ENCODE results near the gene TRIM28. TPM values are rescaled to one million over a fixed set of nuclear protein-coding genes. Genes with fewer than 3 reads are reported as not detected.

The TRIM28 gene
- total and polyA plus RNA-seq, 5 donors from 2014 or later = 34.5 to 379 (median 50.2) TPM

- Histone ChIP-seq H3K4me3 (ENCODE audit: low read depth, low read length) (no peak overlapping the region), H3K9me3 (ENCODE audit: control insufficient read depth in 2 of 2, low read length in 2 of 2) (no peaks in the 10 kb centered on the region), H3K27me3 (ENCODE audit: control insufficient read depth, insufficient read depth, low read length) (no peaks in the 10 kb centered on the region), H3K4me1 (ENCODE audit: control insufficient read depth, insufficient read depth, low read length, poor library complexity, severe bottlenecking) (peaks cover 54% of the 10 kb centered on the region), H3K27ac (ENCODE audit: insufficient read depth, low read length, poor library complexity, severe bottlenecking) (peak overlapping the region; percentile 61), H3K36me3 (ENCODE audit: control insufficient read depth, insufficient read depth, low read length) (peaks cover 4% of the 10 kb centered on the region)
- peaks cover 0 to 63% (median 34%) of the 10 kb centered on the region in 4 donors for H3K4me1 Mint-ChIP-seq
- peaks cover 0 to 6% (median 0%) of the 10 kb centered on the region in 7 donors for H3K9me3 Mint-ChIP-seq
- H3K27me3 Mint-ChIP-seq = no peaks in the 10 kb centered on the region
- peak overlapping the region in 2 of 3 donors; percentile 74 to 98 for H3K27ac Mint-ChIP-seq
- H3K36me3 Mint-ChIP-seq = peaks cover 5% of the 10 kb centered on the region
- peak overlapping the region; percentile 88 to 97 (median 96) for H3K4me3 Mint-ChIP-seq
- DNase-seq (no peak), ATAC-seq (ENCODE audit: low read depth in 2 of 2) (no peak)
Measured at GRCh38 chr19:58561373-58562121, 17.7 kb downstream of the TRIM28 start.

- Mint-ChIP-seq H3K27ac (peak overlapping the region in 2 of 3 donors; percentile 75 to 78), H3K36me3 (peaks cover 5% of the 10 kb centered on the region), H3K4me1 (peaks cover 0 to 55% (median 32%) of the 10 kb centered on the region in 4 donors), H3K4me3 (peak overlapping the region; percentile 89 to 97 (median 96)), H3K27me3 (no peaks in the 10 kb centered on the region), H3K9me3 (peaks cover 0 to 5% (median 0%) of the 10 kb centered on the region in 7 donors)
- Histone ChIP-seq H3K27me3 (ENCODE audit: control insufficient read depth, insufficient read depth, low read length) (no peaks in the 10 kb centered on the region), H3K9me3 (ENCODE audit: control insufficient read depth in 2 of 2, low read length in 2 of 2) (no peaks in the 10 kb centered on the region), H3K4me1 (ENCODE audit: control insufficient read depth, insufficient read depth, low read length, poor library complexity, severe bottlenecking) (peaks cover 46% of the 10 kb centered on the region), H3K36me3 (ENCODE audit: control insufficient read depth, insufficient read depth, low read length) (no peaks in the 10 kb centered on the region), H3K27ac (ENCODE audit: insufficient read depth, low read length, poor library complexity, severe bottlenecking) (peak overlapping the region; percentile 61), H3K4me3 (ENCODE audit: low read depth, low read length) (peak overlapping the region; percentile 41)
- ATAC-seq (ENCODE audit: low read depth in 2 of 2) = no peak
- peak in 2 of 3 donors; percentile 41 to 74 for DNase-seq
Measured at GRCh38 chr19:58562122-58563033, 18.5 kb downstream of the TRIM28 start.

DNA sequence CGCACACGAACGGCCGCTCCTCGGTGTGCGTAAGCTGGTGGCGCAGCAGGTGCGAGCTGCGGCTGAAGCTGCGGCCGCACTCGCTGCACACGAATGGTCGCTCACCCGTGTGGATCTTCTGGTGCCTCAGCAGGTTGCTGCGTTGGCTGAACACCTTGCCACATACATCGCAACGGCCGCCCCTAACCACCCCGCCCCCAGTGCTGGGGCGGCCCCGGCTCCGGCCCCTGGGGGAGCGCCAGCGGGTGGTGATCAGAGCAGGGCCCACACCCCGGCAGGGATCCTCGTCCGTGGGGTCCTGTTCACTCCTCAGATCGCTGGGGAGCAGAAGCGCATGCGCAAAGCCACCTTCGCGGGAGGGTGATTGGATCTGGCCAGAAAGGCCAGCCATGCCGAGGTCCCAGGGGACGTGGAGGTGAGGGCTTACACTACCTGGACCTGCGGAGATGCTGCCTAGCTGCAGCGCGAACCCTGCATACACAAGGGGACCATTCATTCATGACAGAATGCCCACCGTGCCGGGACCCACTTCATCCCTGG is 19.2 kb downstream of the TRIM28 start:
- Histone ChIP-seq H3K27ac (ENCODE audit: insufficient read depth, low read length, poor library complexity, severe bottlenecking) (no peak overlapping the region), H3K36me3 (ENCODE audit: control insufficient read depth, insufficient read depth, low read length) (no peaks in the 10 kb centered on the region), H3K27me3 (ENCODE audit: control insufficient read depth, insufficient read depth, low read length) (no peaks in the 10 kb centered on the region), H3K9me3 (ENCODE audit: control insufficient read depth in 2 of 2, low read length in 2 of 2) (no peaks in the 10 kb centered on the region), H3K4me3 (ENCODE audit: low read depth, low read length) (peak overlapping the region; percentile 41), H3K4me1 (ENCODE audit: control insufficient read depth, insufficient read depth, low read length, poor library complexity, severe bottlenecking) (peaks cover 39% of the 10 kb centered on the region)
- peaks cover 0 to 5% (median 0%) of the 10 kb centered on the region in 7 donors for H3K9me3 Mint-ChIP-seq
- peak overlapping the region; percentile 89 to 97 (median 96) for H3K4me3 Mint-ChIP-seq
- ATAC-seq (ENCODE audit: low read depth in 2 of 2) = no peak
- peaks cover 0 to 47% (median 27%) of the 10 kb centered on the region in 4 donors for H3K4me1 Mint-ChIP-seq
- peaks cover 7% of the 10 kb centered on the region for H3K36me3 Mint-ChIP-seq
- H3K27me3 Mint-ChIP-seq = no peaks in the 10 kb centered on the region
- no peak for DNase-seq
- peak overlapping the region in 2 of 3 donors; percentile 75 to 78 for H3K27ac Mint-ChIP-seq

DNA sequence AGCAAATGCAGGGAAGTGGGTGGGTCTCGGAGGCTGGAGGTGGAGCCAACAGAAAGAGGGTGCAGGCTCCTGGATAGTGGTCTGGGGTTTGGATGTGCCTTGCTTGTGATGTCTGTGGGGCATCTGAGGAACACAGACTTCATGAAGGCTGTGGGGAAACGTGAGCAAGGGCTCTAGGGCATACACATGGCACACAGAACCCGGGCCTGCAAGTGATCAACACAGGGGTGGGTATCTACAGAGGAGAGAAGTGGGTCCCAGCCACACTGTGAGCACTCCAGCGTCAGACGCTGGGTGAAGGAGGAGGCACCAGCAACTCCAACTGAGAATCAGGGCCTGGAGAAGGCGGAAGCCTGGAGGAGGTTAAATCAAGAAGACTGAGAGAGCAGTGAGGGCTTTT is 20.0 kb downstream of the TRIM28 start:
- H3K27ac Mint-ChIP-seq = peak overlapping the region in 1 of 3 donors; percentile 64

GRCh38 chr19:58566989-58567388 is 23.1 kb downstream of the TRIM28 start:
- H3K4me3 ChIP-seq (ENCODE audit: low read depth, low read length) = no peak overlapping the region
- Mint-ChIP-seq H3K27ac (no peak overlapping the region), H3K4me1 (peaks cover 0 to 25% (median 15%) of the 10 kb centered on the region in 4 donors), H3K9me3 (peaks cover 0 to 5% (median 0%) of the 10 kb centered on the region in 7 donors), H3K27me3 (no peaks in the 10 kb centered on the region), H3K4me3 (no peak overlapping the region), H3K36me3 (peaks cover 8% of the 10 kb centered on the region)
- no peak overlapping the region for H3K27ac ChIP-seq (ENCODE audit: insufficient read depth, low read length, poor library complexity, severe bottlenecking)
- no peaks in the 10 kb centered on the region for H3K36me3 ChIP-seq (ENCODE audit: control insufficient read depth, insufficient read depth, low read length)
- DNase-seq = no peak
- ATAC-seq (ENCODE audit: low read depth in 2 of 2) = no peak
- H3K27me3 ChIP-seq (ENCODE audit: control insufficient read depth, insufficient read depth, low read length) = no peaks in the 10 kb centered on the region
- peaks cover 22% of the 10 kb centered on the region for H3K4me1 ChIP-seq (ENCODE audit: control insufficient read depth, insufficient read depth, low read length, poor library complexity, severe bottlenecking)
- no peaks in the 10 kb centered on the region for H3K9me3 ChIP-seq (ENCODE audit: control insufficient read depth in 2 of 2, low read length in 2 of 2)

More for the DNA sequence above, 20.0 kb downstream of the TRIM28 start:
- peaks cover 39% of the 10 kb centered on the region for H3K4me1 ChIP-seq (ENCODE audit: control insufficient read depth, insufficient read depth, low read length, poor library complexity, severe bottlenecking)
- no peak overlapping the region for H3K4me3 ChIP-seq (ENCODE audit: low read depth, low read length)
- no peaks in the 10 kb centered on the region for H3K27me3 Mint-ChIP-seq
- no peak for DNase-seq
- H3K27me3 ChIP-seq (ENCODE audit: control insufficient read depth, insufficient read depth, low read length) = no peaks in the 10 kb centered on the region
- no peaks in the 10 kb centered on the region for H3K36me3 ChIP-seq (ENCODE audit: control insufficient read depth, insufficient read depth, low read length)
- H3K27ac ChIP-seq (ENCODE audit: insufficient read depth, low read length, poor library complexity, severe bottlenecking) = no peak overlapping the region
- peaks cover 0 to 5% (median 0%) of the 10 kb centered on the region in 7 donors for H3K9me3 Mint-ChIP-seq
- H3K9me3 ChIP-seq (ENCODE audit: control insufficient read depth in 2 of 2, low read length in 2 of 2) = no peaks in the 10 kb centered on the region
- peaks cover 11% of the 10 kb centered on the region for H3K36me3 Mint-ChIP-seq
- ATAC-seq (ENCODE audit: low read depth in 2 of 2) = no peak
- H3K4me3 Mint-ChIP-seq = peak overlapping the region; percentile 62 to 97 (median 80)
- H3K4me1 Mint-ChIP-seq = peaks cover 0 to 47% (median 25%) of the 10 kb centered on the region in 4 donors

- Histone ChIP-seq H3K4me1 (ENCODE audit: control insufficient read depth, insufficient read depth, low read length, poor library complexity, severe bottlenecking) (peaks cover 13% of the 10 kb centered on the region), H3K36me3 (ENCODE audit: control insufficient read depth, insufficient read depth, low read length) (no peaks in the 10 kb centered on the region), H3K27ac (ENCODE audit: insufficient read depth, low read length, poor library complexity, severe bottlenecking) (no peak overlapping the region), H3K27me3 (ENCODE audit: control insufficient read depth, insufficient read depth, low read length) (no peaks in the 10 kb centered on the region), H3K9me3 (ENCODE audit: control insufficient read depth in 2 of 2, low read length in 2 of 2) (no peaks in the 10 kb centered on the region), H3K4me3 (ENCODE audit: low read depth, low read length) (no peak overlapping the region)
- ATAC-seq (ENCODE audit: low read depth in 2 of 2) = no peak
- peaks cover 0 to 2% (median 0%) of the 10 kb centered on the region in 7 donors for H3K9me3 Mint-ChIP-seq
- H3K4me3 Mint-ChIP-seq = peak overlapping the region in 2 of 4 donors; percentile 43 to 49
- peak in 1 of 3 donors; percentile 0 for DNase-seq
- peaks cover 0 to 28% (median 22%) of the 10 kb centered on the region in 4 donors for H3K4me1 Mint-ChIP-seq
- peak overlapping the region in 2 of 3 donors; percentile 71 to 76 for H3K27ac Mint-ChIP-seq
- H3K27me3 Mint-ChIP-seq = peaks cover 8% of the 10 kb centered on the region
- peaks cover 8% of the 10 kb centered on the region for H3K36me3 Mint-ChIP-seq
Measured at GRCh38 chr19:58568453-58569130, 24.7 kb downstream of the TRIM28 start.
